Measurements from ENCODE around the gene CORO2A.
A peak's percentile ranks its signal among the peaks of the same experiment; 100 is the strongest.

The CORO2A gene

GRCh38 chr9:98168153-98168780 lies 24.2 kb downstream of the CORO2A start:
- H3K4me3 ChIP-seq (ENCODE audit: low read length): no peak overlapping the region
- DNase-seq (ENCODE audit: low read depth): no peak
- no peak for TF ChIP-seq CTCF (IDR thresholded peaks at IDR 0.05; ENCODE audit: insufficient read depth, low read depth, low read length, missing control alignments)

- H3K4me3 ChIP-seq (ENCODE audit: low read length): no peak overlapping the region
- peak; percentile 13 for DNase-seq (ENCODE audit: low read depth)
- no peak for TF ChIP-seq CTCF (IDR thresholded peaks at IDR 0.05; ENCODE audit: insufficient read depth, low read depth, low read length, missing control alignments)
Observed at GRCh38 chr9:98164912-98165311, 27.5 kb downstream of the CORO2A start.

GRCh38 chr9:98162613-98163012 lies 29.8 kb downstream of the CORO2A start:
- DNase-seq (ENCODE audit: low read depth): peak; percentile 96
- H3K4me3 ChIP-seq (ENCODE audit: low read length): no peak overlapping the region
- no peak for TF ChIP-seq CTCF (IDR thresholded peaks at IDR 0.05; ENCODE audit: insufficient read depth, low read depth, low read length, missing control alignments)

- TF ChIP-seq CTCF (IDR thresholded peaks at IDR 0.05; ENCODE audit: insufficient read depth, low read depth, low read length, missing control alignments): no peak
- H3K4me3 ChIP-seq (ENCODE audit: low read length): no peak overlapping the region
- no peak for DNase-seq (ENCODE audit: low read depth)
Observed at GRCh38 chr9:98161851-98162250, 30.6 kb downstream of the CORO2A start.

GRCh38 chr9:98159790-98160189 lies 32.6 kb downstream of the CORO2A start:
- no peak for TF ChIP-seq CTCF (IDR thresholded peaks at IDR 0.05; ENCODE audit: insufficient read depth, low read depth, low read length, missing control alignments)
- H3K4me3 ChIP-seq (ENCODE audit: low read length): no peak overlapping the region
- DNase-seq (ENCODE audit: low read depth): no peak

- H3K4me3 ChIP-seq (ENCODE audit: low read length): no peak overlapping the region
- TF ChIP-seq CTCF (IDR thresholded peaks at IDR 0.05; ENCODE audit: insufficient read depth, low read depth, low read length, missing control alignments): no peak
- DNase-seq (ENCODE audit: low read depth): no peak
Observed at GRCh38 chr9:98159301-98159700, 33.1 kb downstream of the CORO2A start.
